ENCODE measurements around the gene KCTD4.

Gene KCTD4

GRCh38 chr13:45205124-45205523, 4.3 kb upstream of the KCTD4 start:
- DNase-seq (ENCODE audit: low spot score), result no peak
- no peak overlapping the region for H3K27ac ChIP-seq
- H3K4me3 ChIP-seq, result no peak overlapping the region
- no peak for TF ChIP-seq CTCF (IDR thresholded peaks at IDR 0.05)

GRCh38 chr13:45199711-45200110, 1.1 kb downstream of the KCTD4 start:
- Histone ChIP-seq H3K27ac (no peak overlapping the region), H3K4me3 (no peak overlapping the region)
- no peak for TF ChIP-seq CTCF (IDR thresholded peaks at IDR 0.05)

GRCh38 chr13:45198924-45199323, 1.9 kb downstream of the KCTD4 start:
- no peak for DNase-seq (ENCODE audit: low spot score)
- Histone ChIP-seq H3K27ac (no peak overlapping the region), H3K4me3 (no peak overlapping the region)
- no peak for TF ChIP-seq CTCF (IDR thresholded peaks at IDR 0.05)

More at GRCh38 chr13:45199711-45200110, 1.1 kb downstream of the KCTD4 start:
- no peak for DNase-seq (ENCODE audit: low spot score)

- no peak overlapping the region for H3K27ac ChIP-seq
- TF ChIP-seq CTCF (IDR thresholded peaks at IDR 0.05), result no peak
- DNase-seq (ENCODE audit: low spot score), result no peak
- H3K4me3 ChIP-seq, result no peak overlapping the region
Measured at GRCh38 chr13:45198041-45198440, 2.8 kb downstream of the KCTD4 start.

- TF ChIP-seq CTCF (IDR thresholded peaks at IDR 0.05), result no peak
- H3K4me3 ChIP-seq, result no peak overlapping the region
- DNase-seq (ENCODE audit: low spot score), result no peak
- peak overlapping the region in 1 of 2 donors; percentile 73 for H3K27ac ChIP-seq
Measured at GRCh38 chr13:45196622-45197021, 4.2 kb downstream of the KCTD4 start.

- Histone ChIP-seq H3K4me3 (no peak overlapping the region), H3K27ac (peak overlapping the region; percentile 8 to 73)
- no peak for TF ChIP-seq CTCF (IDR thresholded peaks at IDR 0.05)
- DNase-seq (ENCODE audit: low spot score), result no peak
Measured at GRCh38 chr13:45196096-45196495, 4.7 kb downstream of the KCTD4 start.

GRCh38 chr13:45195421-45195820, 5.4 kb downstream of the KCTD4 start:
- DNase-seq (ENCODE audit: low spot score), result no peak
- TF ChIP-seq CTCF (IDR thresholded peaks at IDR 0.05), result no peak

More at GRCh38 chr13:45195421-45195820, 5.4 kb downstream of the KCTD4 start:
- Histone ChIP-seq H3K4me3 (no peak overlapping the region), H3K27ac (peak overlapping the region; percentile 8 to 43)
